Uterus (tissue), 2 donors: Measurements from ENCODE around the gene SMAD4.

Experiments
- CTCF ChIP-seq, 4 experiments: fragments of 200-600 bp in 2 of 4; fragments of 450-650 bp in 2 of 4; sonication (generic) in 2 of 4; IDR thresholded peaks; one replicate each; pipeline ENCODE4 v1.5.1; 2016 to 2019; ENCODE audit warnings: antibody characterized with exemption in 4 of 4, mild to moderate bottlenecking in 2 of 4, moderate library complexity in 1 of 4
- POLR2A ChIP-seq, 2 donors: fragments of 450-650 bp; IDR thresholded peaks; one replicate each; pipeline ENCODE4 v1.6.1; 2016; ENCODE audit warnings: antibody characterized with exemption in 2 of 2, mild to moderate bottlenecking in 1 of 2, moderate library complexity in 1 of 2

- TF ChIP-seq CTCF (IDR thresholded peaks at IDR 0.05) (no peak), POLR2A (IDR thresholded peaks at IDR 0.05) (no peak)
Observed at GRCh38 chr18:51107598-51108305, 77.7 kb downstream of the SMAD4 start.
